Mammary epithelial cell (primary cell): ENCODE results near the gene RXRA.

Source experiments
- EZH2 ChIP-seq: IDR thresholded peaks from 2 replicates; pipeline ENCODE4 v1.6.1; 2012; ENCODE audit warnings: low read length, inconsistent platforms, borderline replicate concordance
- TF ChIP-seq, protein P1 (sequence below), 2 donors: IDR thresholded peaks in 1 of 2; conservative IDR thresholded peaks in 1 of 2; 2 replicates each; pipeline ENCODE4 v1.5.1; 2011 to 2012; ENCODE audit warnings: inconsistent platforms in 2 of 2, low read length in 2 of 2, mild to moderate bottlenecking in 2 of 2, control low read depth in 1 of 2, low read depth in 1 of 2; ENCODE audit not compliant: insufficient read depth in 1 of 2; ENCODE audit errors: extremely low read depth in 1 of 2

- TF ChIP-seq, protein P1, sequence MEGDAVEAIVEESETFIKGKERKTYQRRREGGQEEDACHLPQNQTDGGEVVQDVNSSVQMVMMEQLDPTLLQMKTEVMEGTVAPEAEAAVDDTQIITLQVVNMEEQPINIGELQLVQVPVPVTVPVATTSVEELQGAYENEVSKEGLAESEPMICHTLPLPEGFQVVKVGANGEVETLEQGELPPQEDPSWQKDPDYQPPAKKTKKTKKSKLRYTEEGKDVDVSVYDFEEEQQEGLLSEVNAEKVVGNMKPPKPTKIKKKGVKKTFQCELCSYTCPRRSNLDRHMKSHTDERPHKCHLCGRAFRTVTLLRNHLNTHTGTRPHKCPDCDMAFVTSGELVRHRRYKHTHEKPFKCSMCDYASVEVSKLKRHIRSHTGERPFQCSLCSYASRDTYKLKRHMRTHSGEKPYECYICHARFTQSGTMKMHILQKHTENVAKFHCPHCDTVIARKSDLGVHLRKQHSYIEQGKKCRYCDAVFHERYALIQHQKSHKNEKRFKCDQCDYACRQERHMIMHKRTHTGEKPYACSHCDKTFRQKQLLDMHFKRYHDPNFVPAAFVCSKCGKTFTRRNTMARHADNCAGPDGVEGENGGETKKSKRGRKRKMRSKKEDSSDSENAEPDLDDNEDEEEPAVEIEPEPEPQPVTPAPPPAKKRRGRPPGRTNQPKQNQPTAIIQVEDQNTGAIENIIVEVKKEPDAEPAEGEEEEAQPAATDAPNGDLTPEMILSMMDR (conservative IDR thresholded peaks at IDR 0.05 in 1 of 2, IDR thresholded peaks at IDR 0.05 in 1 of 2; ENCODE audit: extremely low read depth in 1 of 2, insufficient read depth in 1 of 2, low read depth in 1 of 2, low read length in 2 of 2): no peak
- TF ChIP-seq EZH2: no peak
Observed at GRCh38 chr9:134351606-134352176, 25.4 kb downstream of the RXRA start.
